Testis (tissue), 3 donors: ENCODE measurements around the gene TAMM41. TPM values are rescaled to one million over a fixed set of nuclear protein-coding genes. Genes with fewer than 3 reads are reported as not detected.

Experiments used
- DNase-seq: peaks from one replicate; pipeline ENCODE4 v3.0.0-alpha.2; 2019
- H3K27ac ChIP-seq, 2 donors: fragments of 200-600 bp; sonication (generic); one replicate each; pipeline ENCODE4 v1.5.1; 2019
- H3K27me3 ChIP-seq: fragments of 200-600 bp; sonication (generic); one replicate; pipeline ENCODE4 v1.5.1; 2019
- H3K36me3 ChIP-seq: fragments of 200-600 bp; sonication (generic); one replicate; pipeline ENCODE4 v1.5.1; 2017; ENCODE audit warnings: low read depth; ENCODE audit errors: missing control alignments
- H3K4me1 ChIP-seq: fragments of 200-600 bp; sonication (generic); one replicate; pipeline ENCODE4 v1.5.1; 2019
- H3K4me3 ChIP-seq, 2 donors: fragments of 200-600 bp; sonication (generic); one replicate each; pipeline ENCODE4 v1.5.1; 2017 to 2019
- H3K9me3 ChIP-seq: fragments of 200-600 bp; sonication (generic); one replicate; pipeline ENCODE4 v1.5.1; 2017
- CTCF ChIP-seq, 3 experiments: fragments of 450-650 bp in 2 of 3; fragments of 200-600 bp in 1 of 3; sonication (generic) in 1 of 3; IDR thresholded peaks; one replicate each; pipeline ENCODE4 v1.5.1; 2016 to 2019; ENCODE audit warnings: antibody characterized with exemption in 3 of 3, mild to moderate bottlenecking in 2 of 3, moderate library complexity in 1 of 3
- POLR2A ChIP-seq: fragments of 450-650 bp; IDR thresholded peaks from one replicate; pipeline ENCODE4 v1.6.1; 2017; ENCODE audit warnings: antibody characterized with exemption, mild to moderate bottlenecking, moderate library complexity
- WGBS, 2 donors: methylation state at CpG; one replicate each; pipeline ENCODE4 v1.1.5; 2018; 5-methylcytosine and 5-hydroxymethylcytosine counted together
- intact Hi-C: fragments of 100-400 bp; cut with DNase I; formaldehyde crosslinking; loops from one replicate; pipeline ENCODE4 v1.15.1; 2023; ENCODE audit warnings: low total_unique reads
- polyA plus RNA-seq: library from polyadenylated mRNA; stranded (reverse); fragments of 350-450 nt; fragmentation: Illumina TruSeq; extraction: RNeasy Lipid Tissue Mini Kit (QIAGEN cat#74804); gene quantifications from one replicate; pipeline ENCODE4 v1.2.3, GENCODE V29; 2014; ENCODE audit warnings: low read depth, low replicate concordance; ENCODE audit not compliant: insufficient read depth
- total RNA-seq, 2 donors: library from RNA; depleted of rRNA; stranded (reverse); fragments of >200 nt; gene quantifications; one replicate each; pipeline ENCODE4 v1.2.3, GENCODE V29; 2016

TAMM41 gene
- total and polyA plus RNA-seq, 3 donors from 2014 or later, result 14.5 to 38.9 (median 21.3) TPM

DNA sequence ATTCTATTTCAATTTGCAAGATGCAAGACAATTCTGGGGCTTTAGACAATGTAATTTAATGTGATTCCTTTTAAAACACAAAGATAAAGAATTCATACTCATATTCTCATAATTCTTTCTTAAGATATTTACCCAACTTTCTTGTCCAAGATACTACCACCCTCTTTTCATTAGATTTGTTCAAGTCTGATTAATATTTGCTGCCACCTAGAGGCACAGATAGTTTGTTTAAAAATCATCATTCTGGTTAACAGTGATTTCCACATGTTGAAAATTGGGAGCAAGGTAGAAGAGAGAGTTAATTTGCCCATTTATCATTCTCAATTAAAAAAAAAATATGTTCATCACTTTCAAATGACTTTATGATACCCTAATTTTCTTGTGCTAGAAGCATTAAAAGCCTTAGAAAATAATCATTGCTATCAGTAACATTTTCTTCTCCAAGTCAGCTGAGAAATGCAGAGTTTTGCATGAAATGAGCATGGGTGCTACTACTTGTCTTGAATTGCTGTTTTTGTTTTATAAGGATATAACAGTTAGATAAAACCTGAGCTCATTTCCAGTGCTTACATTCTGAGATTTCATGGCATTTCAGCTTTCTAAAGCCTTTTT is 11.6 kb downstream of the TAMM41 start:
- Histone ChIP-seq H3K4me3 (no peak overlapping the region), H3K9me3 (no peaks in the 10 kb centered on the region), H3K27me3 (no peaks in the 10 kb centered on the region), H3K4me1 (peaks cover 13% of the 10 kb centered on the region), H3K36me3 (no peaks in the 10 kb centered on the region), H3K27ac (no peak overlapping the region)
- intact Hi-C loops, result no loop called here
- DNase-seq, result no peak
- TF ChIP-seq CTCF (IDR thresholded peaks at IDR 0.05), result peak in 2 of 3 experiments; percentile 45 to 48
- no peak for TF ChIP-seq POLR2A

DNA sequence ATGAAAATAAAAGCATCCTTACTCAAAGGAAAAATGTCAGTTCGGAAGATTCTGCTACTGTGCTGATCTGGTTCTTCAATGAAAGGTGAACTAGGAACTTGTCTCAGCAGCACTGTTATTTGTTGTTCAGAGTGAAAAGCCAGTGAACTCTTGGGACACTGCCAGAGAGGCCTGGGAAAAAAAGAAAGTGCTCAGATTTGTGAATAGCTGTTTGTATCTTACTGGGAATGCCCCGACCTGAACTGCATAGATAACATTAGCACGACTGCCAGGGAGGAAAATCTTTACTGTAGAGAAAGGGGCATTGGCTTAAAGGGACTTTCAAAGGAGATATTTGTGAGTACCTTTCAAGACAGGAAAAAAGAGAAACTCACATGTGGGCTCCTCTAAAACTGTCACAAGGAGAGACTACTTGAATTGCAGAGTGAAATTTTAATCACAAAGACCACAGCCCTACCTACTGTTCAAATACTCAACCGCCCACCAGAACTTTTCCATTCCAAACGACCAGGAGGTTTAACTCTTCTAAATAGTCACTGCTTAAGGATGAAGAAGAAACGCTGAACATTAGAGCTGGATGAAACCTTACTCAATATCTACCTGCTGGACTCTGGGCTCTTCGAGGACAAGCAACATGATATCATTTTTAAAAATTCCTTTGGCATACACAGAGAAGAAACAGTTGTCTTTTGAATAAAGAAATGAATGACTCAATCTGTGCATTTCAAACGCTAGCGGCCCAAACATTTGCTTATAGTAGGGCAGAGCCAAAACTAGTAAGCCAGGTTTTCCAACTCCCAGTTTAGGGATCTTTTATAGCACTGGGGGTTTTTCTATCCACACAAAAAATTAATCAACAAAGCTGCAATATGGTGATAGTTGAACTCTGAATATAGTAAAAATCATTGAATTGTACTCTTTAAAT is 13.4 kb downstream of the TAMM41 start:
- Histone ChIP-seq H3K27me3 (no peaks in the 10 kb centered on the region), H3K4me3 (no peak overlapping the region), H3K36me3 (no peaks in the 10 kb centered on the region), H3K4me1 (peaks cover 13% of the 10 kb centered on the region), H3K27ac (peak overlapping the region; percentile 21 to 76), H3K9me3 (no peaks in the 10 kb centered on the region)
- DNase-seq, result peak; percentile 86
- intact Hi-C loops, result no loop called here
- WGBS, 2 donors, result 43 to 52% methylated on average over 9 of the region's 9 CpGs
- TF ChIP-seq POLR2A (no peak), CTCF (IDR thresholded peaks at IDR 0.05) (no peak)

GRCh38 chr3:11829416-11829815 is 17.3 kb downstream of the TAMM41 start:
- Histone ChIP-seq H3K27me3 (no peaks in the 10 kb centered on the region), H3K27ac (no peak overlapping the region), H3K4me1 (peaks cover 13% of the 10 kb centered on the region), H3K36me3 (no peaks in the 10 kb centered on the region), H3K4me3 (no peak overlapping the region), H3K9me3 (no peaks in the 10 kb centered on the region)
- 86 to 92% methylated on average over 7 of the region's 7 CpGs for WGBS, 2 donors
- TF ChIP-seq POLR2A (no peak), CTCF (IDR thresholded peaks at IDR 0.05) (no peak)
- intact Hi-C loops, result no loop called here
- no peak for DNase-seq

DNA sequence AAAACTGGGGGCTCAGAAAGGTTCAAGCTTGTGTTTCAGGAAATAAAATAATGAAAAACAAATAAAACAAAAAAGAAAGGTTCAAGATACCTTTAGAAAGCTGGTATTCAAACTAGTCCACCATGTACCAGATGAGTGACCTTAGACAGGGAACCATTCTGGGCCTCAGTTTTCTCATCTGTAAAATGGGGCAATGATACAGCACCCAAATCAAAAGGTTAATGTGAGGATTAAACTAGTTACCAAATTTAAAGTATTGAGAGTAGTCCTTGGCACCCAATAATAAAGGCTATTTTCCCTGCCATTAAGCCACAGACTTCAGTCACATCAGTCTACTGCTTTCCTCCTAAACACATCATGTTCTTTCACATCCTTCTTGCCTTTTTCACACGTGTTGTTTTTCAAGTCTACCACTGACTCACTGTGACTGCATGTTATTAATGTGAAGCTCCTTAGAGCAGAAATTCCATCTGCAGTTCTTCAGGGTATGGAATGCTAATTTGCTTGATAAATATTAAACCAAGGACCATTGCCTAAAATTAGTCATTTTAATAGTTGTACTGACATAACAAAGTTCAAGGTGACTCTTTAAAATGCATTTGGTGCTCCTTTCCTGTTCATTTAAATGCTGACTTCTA is 19.9 kb downstream of the TAMM41 start:
- no peak overlapping the region for H3K27ac ChIP-seq
- no peak for DNase-seq
- H3K4me1 ChIP-seq, result no peaks in the 10 kb centered on the region
- no peaks in the 10 kb centered on the region for H3K27me3 ChIP-seq
- TF ChIP-seq CTCF (IDR thresholded peaks at IDR 0.05), result no peak
- TF ChIP-seq POLR2A, result no peak
- H3K9me3 ChIP-seq, result no peaks in the 10 kb centered on the region
- 58 to 70% methylated on average over 1 of the region's 1 CpG for WGBS, 2 donors
- intact Hi-C loops, result no loop called here
- H3K36me3 ChIP-seq, result no peaks in the 10 kb centered on the region
- H3K4me3 ChIP-seq, result no peak overlapping the region
